Measurements from ENCODE around the gene SLC9A3. TPM values are rescaled to one million over a fixed set of nuclear protein-coding genes. Genes with fewer than 3 reads are reported as not detected.

The SLC9A3 gene
- total RNA-seq, 4 donors from 2014 or later: 1.7 to 4.5 (median 2.9) TPM

- peaks cover 4 to 94% of the 10 kb centered on the region in 2 donors for H3K36me3 ChIP-seq
- no peak overlapping the region for H3K27ac ChIP-seq
- no peak overlapping the region for H3K4me3 ChIP-seq
- intact Hi-C loops (cut with DNase I; ENCODE audit: low total_unique reads) (no loop called here), in situ Hi-C loops (cut with MboI; ENCODE audit: low sequenced_read_pairs in 4 of 4) (no loop called here)
- TF ChIP-seq CTCF (IDR thresholded peaks at IDR 0.05 in 4 of 5, conservative IDR thresholded peaks at IDR 0.05 in 1 of 5) (no peak), POLR2A (IDR thresholded peaks at IDR 0.05) (no peak)
- ATAC-seq (no peak), DNase-seq (peak in 1 of 2 donors; percentile 4)
- no peaks in the 10 kb centered on the region for H3K4me1 ChIP-seq
- peaks cover 0 to 10% (median 6%) of the 10 kb centered on the region in 3 donors for H3K9me3 ChIP-seq
- H3K27me3 ChIP-seq: no peaks in the 10 kb centered on the region
Measured at GRCh38 chr5:453725-454481, 70.3 kb downstream of the SLC9A3 start.

- Histone ChIP-seq H3K27ac (no peak overlapping the region), H3K9me3 (peaks cover 0 to 10% (median 6%) of the 10 kb centered on the region in 3 donors), H3K4me3 (no peak overlapping the region), H3K36me3 (peaks cover 4 to 94% of the 10 kb centered on the region in 2 donors), H3K4me1 (no peaks in the 10 kb centered on the region), H3K27me3 (no peaks in the 10 kb centered on the region)
- in situ Hi-C loops (cut with MboI; ENCODE audit: low sequenced_read_pairs in 4 of 4) (no loop called here), intact Hi-C loops (cut with DNase I; ENCODE audit: low total_unique reads) (no loop called here)
- no peak for TF ChIP-seq CTCF (IDR thresholded peaks at IDR 0.05 in 4 of 5, conservative IDR thresholded peaks at IDR 0.05 in 1 of 5)
- no peak for TF ChIP-seq POLR2A (IDR thresholded peaks at IDR 0.05)
- ATAC-seq (no peak), DNase-seq (peak in 1 of 2 donors; percentile 1)
Measured at GRCh38 chr5:452978-453710, 71.1 kb downstream of the SLC9A3 start.

GRCh38 chr5:451587-452458 lies 72.4 kb downstream of the SLC9A3 start:
- TF ChIP-seq CTCF (IDR thresholded peaks at IDR 0.05 in 4 of 5, conservative IDR thresholded peaks at IDR 0.05 in 1 of 5): no peak
- no peak for TF ChIP-seq POLR2A (IDR thresholded peaks at IDR 0.05)
- intact Hi-C loops (cut with DNase I; ENCODE audit: low total_unique reads) (no loop called here), in situ Hi-C loops (cut with MboI; ENCODE audit: low sequenced_read_pairs in 4 of 4) (no loop called here)
- H3K9me3 ChIP-seq: peaks cover 0 to 10% (median 6%) of the 10 kb centered on the region in 3 donors
- H3K4me3 ChIP-seq: no peak overlapping the region
- H3K27ac ChIP-seq: no peak overlapping the region
- no peaks in the 10 kb centered on the region for H3K4me1 ChIP-seq
- H3K36me3 ChIP-seq: peaks cover 4 to 94% of the 10 kb centered on the region in 2 donors
- H3K27me3 ChIP-seq: no peaks in the 10 kb centered on the region
- ATAC-seq: no peak
- no peak for DNase-seq

- H3K4me1 ChIP-seq: peaks cover 3 to 5% of the 10 kb centered on the region in 2 donors
- peaks cover 4 to 81% of the 10 kb centered on the region in 2 donors for H3K36me3 ChIP-seq
- H3K4me3 ChIP-seq: no peak overlapping the region
- no peak for TF ChIP-seq POLR2A (IDR thresholded peaks at IDR 0.05)
- no peak for ATAC-seq
- peaks cover 0 to 10% (median 6%) of the 10 kb centered on the region in 3 donors for H3K9me3 ChIP-seq
- no peak overlapping the region for H3K27ac ChIP-seq
- in situ Hi-C loops (cut with MboI; ENCODE audit: low sequenced_read_pairs in 4 of 4): no loop called here
- DNase-seq: no peak
- H3K27me3 ChIP-seq: no peaks in the 10 kb centered on the region
- intact Hi-C loops (cut with DNase I; ENCODE audit: low total_unique reads): loop anchor here (10.0 kb wide), 3 partner anchors 166 to 456 kb away; partner anchors contain the start of genes CEP72 and PDCD6
Measured at GRCh38 chr5:449151-449550, 75.1 kb downstream of the SLC9A3 start.

Measured in gastrocnemius medialis (tissue), 4 donors.